ENCODE results near the gene KCND3. TPM values are rescaled to one million over a fixed set of nuclear protein-coding genes. Genes with fewer than 3 reads are reported as not detected.
A peak's percentile ranks its signal among the peaks of the same experiment; 100 is the strongest.

Gene KCND3
- total and polyA plus RNA-seq, 7 experiments from 2014 or later: 0.05 to 0.17 TPM; not detected in 5

GRCh38 chr1:111734426-111734825, 255.0 kb downstream of the KCND3 start:
- Mint-ChIP-seq H3K36me3 (no peaks in the 10 kb centered on the region), H3K27me3 (peaks cover 5 to 16% (median 10%) of the 10 kb centered on the region in 5 donors), H3K9me3 (no peaks in the 10 kb centered on the region), H3K27ac (no peak overlapping the region), H3K4me3 (no peak overlapping the region), H3K4me1 (peaks cover 6 to 20% (median 11%) of the 10 kb centered on the region in 7 donors)
- Histone ChIP-seq H3K36me3 (ENCODE audit: control insufficient read depth in 2 of 3, insufficient read depth in 3 of 3, low read length in 3 of 3) (no peaks in the 10 kb centered on the region), H3K27ac (ENCODE audit: low read depth, low read length) (no peak overlapping the region), H3K4me3 (ENCODE audit: low read length) (no peak overlapping the region), H3K9me3 (ENCODE audit: control insufficient read depth in 2 of 3, low read length in 3 of 3) (no peaks in the 10 kb centered on the region), H3K4me1 (ENCODE audit: control insufficient read depth in 2 of 2, insufficient read depth in 2 of 2, low read length in 2 of 2) (peaks cover 8 to 10% of the 10 kb centered on the region in 2 donors), H3K27me3 (ENCODE audit: control insufficient read depth in 2 of 2, insufficient read depth in 2 of 2, low read length in 2 of 2) (peaks cover 3 to 12% of the 10 kb centered on the region in 2 donors)
- CTCF ChIA-PET: no interaction called here
- POLR2A ChIA-PET: no interaction called here
- no peak for ATAC-seq
- intact Hi-C loops (cut with micrococcal nuclease): no loop called here
- DNase-seq: peak in 1 of 9 donors; percentile 8

DNA sequence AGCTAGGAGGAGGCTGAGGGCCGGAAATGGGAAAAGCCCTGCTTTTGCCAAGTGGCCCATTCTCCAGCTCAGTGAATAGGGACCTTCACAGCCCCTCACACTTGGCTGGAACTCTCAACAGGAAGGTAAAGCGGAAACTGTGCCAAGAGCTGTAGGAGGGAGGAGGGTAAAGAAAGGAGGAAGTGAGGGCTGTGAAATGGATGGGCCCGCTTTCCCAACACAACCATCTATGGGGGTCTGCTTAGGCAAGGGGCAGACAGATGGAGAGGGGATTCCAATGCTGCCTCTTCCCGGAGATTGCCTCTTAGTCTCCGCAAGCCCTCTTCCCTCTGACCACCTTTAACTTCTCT, 255.5 kb downstream of the KCND3 start:
- no peaks in the 10 kb centered on the region for H3K36me3 Mint-ChIP-seq
- no peak overlapping the region for H3K27ac Mint-ChIP-seq
- no peaks in the 10 kb centered on the region for H3K36me3 ChIP-seq (ENCODE audit: control insufficient read depth in 2 of 3, insufficient read depth in 3 of 3, low read length in 3 of 3)
- ATAC-seq: peak; percentile 33
- H3K4me3 ChIP-seq (ENCODE audit: low read length): no peak overlapping the region
- no peaks in the 10 kb centered on the region for H3K9me3 ChIP-seq (ENCODE audit: control insufficient read depth in 2 of 3, low read length in 3 of 3)
- no peak overlapping the region for H3K27ac ChIP-seq (ENCODE audit: low read depth, low read length)
- H3K27me3 ChIP-seq (ENCODE audit: control insufficient read depth in 2 of 2, insufficient read depth in 2 of 2, low read length in 2 of 2): peaks cover 3 to 12% of the 10 kb centered on the region in 2 donors
- intact Hi-C loops (cut with micrococcal nuclease): no loop called here
- H3K9me3 Mint-ChIP-seq: no peaks in the 10 kb centered on the region
- CTCF ChIA-PET: no interaction called here
- H3K27me3 Mint-ChIP-seq: peaks cover 5 to 16% (median 10%) of the 10 kb centered on the region in 5 donors
- H3K4me1 ChIP-seq (ENCODE audit: control insufficient read depth in 2 of 2, insufficient read depth in 2 of 2, low read length in 2 of 2): peaks cover 8 to 10% of the 10 kb centered on the region in 2 donors
- POLR2A ChIA-PET: no interaction called here
- peaks cover 6 to 20% (median 11%) of the 10 kb centered on the region in 7 donors for H3K4me1 Mint-ChIP-seq
- peak in 1 of 9 donors; percentile 10 for DNase-seq
- no peak overlapping the region for H3K4me3 Mint-ChIP-seq

DNA sequence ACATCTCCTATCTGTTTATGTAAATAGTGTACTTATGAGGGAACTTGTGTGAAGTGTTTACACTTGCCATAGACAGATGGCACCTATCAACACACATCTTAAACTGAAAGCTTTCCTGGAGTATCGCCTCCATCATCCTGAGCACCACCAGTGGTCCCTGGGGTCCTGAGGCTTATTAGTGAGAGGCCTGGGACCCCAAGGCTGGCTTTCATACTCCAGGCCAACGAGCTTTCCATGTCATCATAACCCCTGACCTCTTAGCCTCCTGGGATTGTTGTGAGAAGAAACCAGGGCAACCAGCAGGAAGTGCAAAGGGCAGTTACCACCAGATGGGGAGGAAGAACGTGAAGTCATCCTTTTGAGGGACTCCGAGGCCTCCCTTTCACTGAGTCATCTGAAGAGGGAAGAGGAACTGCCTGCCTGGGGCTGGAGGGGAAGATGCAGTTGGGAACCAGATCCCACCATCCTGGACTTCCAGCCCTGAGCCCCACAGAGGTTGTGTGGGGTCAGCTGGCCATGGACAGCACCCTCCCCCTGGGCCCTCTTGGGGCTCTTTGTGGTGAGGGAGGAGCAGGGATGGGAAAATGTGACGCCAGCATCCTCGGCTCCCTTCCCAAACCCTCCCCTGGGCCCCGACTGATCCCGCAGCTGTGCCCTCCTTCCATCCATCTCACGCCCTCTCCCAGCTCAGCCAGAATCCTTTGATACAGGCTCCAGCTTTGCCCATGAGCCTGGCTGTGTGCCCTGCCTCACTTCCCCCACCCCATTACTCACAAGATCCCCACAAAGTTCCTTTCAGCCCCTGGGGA, 256.1 kb downstream of the KCND3 start:
- ATAC-seq: peak; percentile 88
- CTCF ChIA-PET: interaction anchor here (0.6 kb wide), 2 partner anchors 22 to 233 kb away, joined by 3 read pairs; no protein-coding TSS in a partner anchor

DNA sequence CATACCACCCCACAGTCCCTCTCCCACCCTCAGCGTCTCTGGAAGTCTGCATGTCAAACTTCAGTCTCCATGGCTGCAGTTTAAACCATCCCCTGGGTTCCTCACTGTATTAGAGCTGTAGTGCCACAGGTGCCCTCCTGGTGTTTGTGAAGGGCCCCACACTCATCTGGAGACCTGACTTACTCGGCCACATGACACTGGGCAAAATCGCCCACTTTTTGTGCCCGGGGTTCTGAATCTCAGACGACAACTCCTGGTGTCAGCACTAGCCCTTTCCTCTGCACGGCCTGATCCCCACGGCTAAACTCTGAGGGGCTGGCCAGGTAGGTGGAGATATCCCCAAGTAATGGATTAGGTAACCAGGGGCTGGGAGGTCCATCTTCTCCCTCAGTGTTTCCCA, 256.8 kb downstream of the KCND3 start:
- peak overlapping the region in 1 of 9 donors; percentile 39 for H3K27ac Mint-ChIP-seq
- CTCF ChIA-PET: interaction anchor here (0.6 kb wide), 1 partner anchor 232 kb away, joined by 3 read pairs; no protein-coding TSS in a partner anchor

More for the DNA sequence above, 256.1 kb downstream of the KCND3 start:
- Mint-ChIP-seq H3K4me1 (peaks cover 6 to 19% (median 10%) of the 10 kb centered on the region in 7 donors), H3K27ac (peak overlapping the region in 1 of 9 donors; percentile 18), H3K9me3 (no peaks in the 10 kb centered on the region), H3K4me3 (no peak overlapping the region), H3K27me3 (peaks cover 0 to 15% (median 10%) of the 10 kb centered on the region in 5 donors), H3K36me3 (no peaks in the 10 kb centered on the region)
- DNase-seq: peak in 1 of 9 donors; percentile 13
- Histone ChIP-seq H3K4me3 (ENCODE audit: low read length) (no peak overlapping the region), H3K9me3 (ENCODE audit: control insufficient read depth in 2 of 3, low read length in 3 of 3) (no peaks in the 10 kb centered on the region), H3K27me3 (ENCODE audit: control insufficient read depth in 2 of 2, insufficient read depth in 2 of 2, low read length in 2 of 2) (peaks cover 3 to 12% of the 10 kb centered on the region in 2 donors), H3K27ac (ENCODE audit: low read depth, low read length) (no peak overlapping the region), H3K4me1 (ENCODE audit: control insufficient read depth in 2 of 2, insufficient read depth in 2 of 2, low read length in 2 of 2) (peaks cover 8 to 9% of the 10 kb centered on the region in 2 donors), H3K36me3 (ENCODE audit: control insufficient read depth in 2 of 3, insufficient read depth in 3 of 3, low read length in 3 of 3) (no peaks in the 10 kb centered on the region)
- POLR2A ChIA-PET: interaction anchor here (0.8 kb wide), 1 partner anchor 12 kb away, joined by 3 read pairs; no protein-coding TSS in a partner anchor
- intact Hi-C loops (cut with micrococcal nuclease): no loop called here

GRCh38 chr1:111731956-111732355, 257.5 kb downstream of the KCND3 start:
- Mint-ChIP-seq H3K4me1 (peaks cover 0 to 10% (median 0%) of the 10 kb centered on the region in 7 donors), H3K36me3 (no peaks in the 10 kb centered on the region), H3K27ac (no peak overlapping the region), H3K27me3 (peaks cover 0 to 4% (median 0%) of the 10 kb centered on the region in 5 donors), H3K4me3 (no peak overlapping the region), H3K9me3 (no peaks in the 10 kb centered on the region)
- intact Hi-C loops (cut with micrococcal nuclease): no loop called here
- H3K4me1 ChIP-seq (ENCODE audit: control insufficient read depth in 2 of 2, insufficient read depth in 2 of 2, low read length in 2 of 2): no peaks in the 10 kb centered on the region
- no peak for ATAC-seq
- CTCF ChIA-PET: no interaction called here
- POLR2A ChIA-PET: no interaction called here
- no peaks in the 10 kb centered on the region for H3K27me3 ChIP-seq (ENCODE audit: control insufficient read depth in 2 of 2, insufficient read depth in 2 of 2, low read length in 2 of 2)
- no peak overlapping the region for H3K27ac ChIP-seq (ENCODE audit: low read depth, low read length)
- no peaks in the 10 kb centered on the region for H3K9me3 ChIP-seq (ENCODE audit: control insufficient read depth in 2 of 3, low read length in 3 of 3)
- H3K36me3 ChIP-seq (ENCODE audit: control insufficient read depth in 2 of 3, insufficient read depth in 3 of 3, low read length in 3 of 3): no peaks in the 10 kb centered on the region
- no peak overlapping the region for H3K4me3 ChIP-seq (ENCODE audit: low read length)
- peak in 1 of 9 donors; percentile 16 for DNase-seq

More for the DNA sequence above, 256.8 kb downstream of the KCND3 start:
- H3K27me3 ChIP-seq (ENCODE audit: control insufficient read depth in 2 of 2, insufficient read depth in 2 of 2, low read length in 2 of 2): peaks cover 3 to 7% of the 10 kb centered on the region in 2 donors
- POLR2A ChIA-PET: interaction anchor here (0.8 kb wide), 1 partner anchor 11 kb away, joined by 3 read pairs; no protein-coding TSS in a partner anchor
- intact Hi-C loops (cut with micrococcal nuclease): no loop called here
- DNase-seq: peak in 1 of 9 donors; percentile 8
- H3K27me3 Mint-ChIP-seq: peaks cover 0 to 9% (median 6%) of the 10 kb centered on the region in 5 donors
- no peaks in the 10 kb centered on the region for H3K36me3 ChIP-seq (ENCODE audit: control insufficient read depth in 2 of 3, insufficient read depth in 3 of 3, low read length in 3 of 3)
- no peaks in the 10 kb centered on the region for H3K9me3 Mint-ChIP-seq
- no peak overlapping the region for H3K27ac ChIP-seq (ENCODE audit: low read depth, low read length)
- H3K36me3 Mint-ChIP-seq: no peaks in the 10 kb centered on the region
- H3K9me3 ChIP-seq (ENCODE audit: control insufficient read depth in 2 of 3, low read length in 3 of 3): no peaks in the 10 kb centered on the region
- peaks cover 2 to 3% of the 10 kb centered on the region in 2 donors for H3K4me1 ChIP-seq (ENCODE audit: control insufficient read depth in 2 of 2, insufficient read depth in 2 of 2, low read length in 2 of 2)
- no peak overlapping the region for H3K4me3 Mint-ChIP-seq
- no peak overlapping the region for H3K4me3 ChIP-seq (ENCODE audit: low read length)
- H3K4me1 Mint-ChIP-seq: peaks cover 2 to 14% (median 4%) of the 10 kb centered on the region in 7 donors
- no peak for ATAC-seq

- Mint-ChIP-seq H3K4me3 (no peak overlapping the region), H3K27ac (no peak overlapping the region), H3K27me3 (peaks cover 0 to 4% (median 0%) of the 10 kb centered on the region in 5 donors), H3K36me3 (no peaks in the 10 kb centered on the region), H3K9me3 (no peaks in the 10 kb centered on the region), H3K4me1 (peaks cover 0 to 10% (median 0%) of the 10 kb centered on the region in 7 donors)
- CTCF ChIA-PET: interaction anchor here (0.6 kb wide), 1 partner anchor 42 kb away, joined by 4 read pairs; no protein-coding TSS in a partner anchor
- Histone ChIP-seq H3K4me3 (ENCODE audit: low read length) (no peak overlapping the region), H3K27me3 (ENCODE audit: control insufficient read depth in 2 of 2, insufficient read depth in 2 of 2, low read length in 2 of 2) (no peaks in the 10 kb centered on the region), H3K9me3 (ENCODE audit: control insufficient read depth in 2 of 3, low read length in 3 of 3) (no peaks in the 10 kb centered on the region), H3K36me3 (ENCODE audit: control insufficient read depth in 2 of 3, insufficient read depth in 3 of 3, low read length in 3 of 3) (no peaks in the 10 kb centered on the region), H3K27ac (ENCODE audit: low read depth, low read length) (no peak overlapping the region), H3K4me1 (ENCODE audit: control insufficient read depth in 2 of 2, insufficient read depth in 2 of 2, low read length in 2 of 2) (no peaks in the 10 kb centered on the region)
- ATAC-seq (no peak), DNase-seq (peak in 1 of 9 donors; percentile 8)
- intact Hi-C loops (cut with micrococcal nuclease): no loop called here
- POLR2A ChIA-PET: no interaction called here
Observed at GRCh38 chr1:111730706-111731105, 258.8 kb downstream of the KCND3 start.

Measured in naive thymus-derived CD4-positive, alpha-beta T cell (primary cell).